Endometrial microvascular endothelial cells (primary cell): ENCODE measurements around the gene CELSR3. TPM values are rescaled to one million over a fixed set of nuclear protein-coding genes. Genes with fewer than 3 reads are reported as not detected.

ENCODE experiments used
- in situ Hi-C: cut with HindIII; loops from 2 replicates; pipeline ENCODE4 v1.10.0; 2017; ENCODE audit warnings: low sequenced_read_pairs, low pct_unique_long_range_greater_than_20kb; ENCODE audit errors: inconsistent ontology term
- total RNA-seq: library from RNA; depleted of rRNA; stranded (reverse); fragments of >200 nt; gene quantifications from one replicate; pipeline ENCODE4 v1.2.3, GENCODE V29; 2015; ENCODE audit errors: inconsistent ontology term

Gene CELSR3
- total RNA-seq, 1 donor from 2014 or later = 1.0 TPM

- in situ Hi-C loops = no loop called here
Measured at GRCh38 chr3:48664929-48665328, 2.2 kb upstream of the CELSR3 start.

- in situ Hi-C loops = no loop called here
Measured at GRCh38 chr3:48664313-48664644, 1.6 kb upstream of the CELSR3 start.

- in situ Hi-C loops = no loop called here
Measured at GRCh38 chr3:48663489-48664312, 1.0 kb upstream of the CELSR3 start.

DNA sequence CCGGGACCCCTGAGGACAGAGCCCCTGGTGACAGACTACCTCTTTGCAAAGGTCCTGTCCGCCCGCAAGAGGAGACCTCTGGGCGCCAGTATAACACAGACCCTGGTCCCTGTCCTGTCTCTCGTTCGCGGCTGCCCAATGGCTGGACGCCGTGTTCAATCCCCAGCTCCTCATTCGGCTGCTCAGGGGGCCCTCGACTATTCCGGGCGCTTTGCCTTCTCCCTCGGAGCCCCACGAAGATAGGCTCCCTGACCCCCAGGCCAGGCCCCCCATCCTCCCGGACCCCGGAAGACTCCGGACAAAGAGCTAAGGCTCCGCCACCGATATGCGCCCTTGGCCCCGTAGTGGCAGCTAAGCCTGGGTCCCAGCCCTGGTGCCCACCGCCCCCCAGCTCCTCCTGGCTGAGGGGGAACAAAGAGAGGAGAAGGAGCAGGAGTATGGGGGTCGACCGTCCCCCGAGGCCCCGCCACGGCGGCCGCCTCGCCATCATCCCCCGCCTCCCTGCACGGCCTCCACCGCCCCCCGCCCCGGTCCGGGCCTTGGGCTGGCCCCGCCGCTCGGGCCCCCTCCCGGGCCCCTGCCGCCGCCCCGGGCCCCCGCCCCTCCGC, 437 bp downstream of the CELSR3 start:
- in situ Hi-C loops = no loop called here

- in situ Hi-C loops = no loop called here
Measured at GRCh38 chr3:48661501-48662144, 1.1 kb downstream of the CELSR3 start.

DNA sequence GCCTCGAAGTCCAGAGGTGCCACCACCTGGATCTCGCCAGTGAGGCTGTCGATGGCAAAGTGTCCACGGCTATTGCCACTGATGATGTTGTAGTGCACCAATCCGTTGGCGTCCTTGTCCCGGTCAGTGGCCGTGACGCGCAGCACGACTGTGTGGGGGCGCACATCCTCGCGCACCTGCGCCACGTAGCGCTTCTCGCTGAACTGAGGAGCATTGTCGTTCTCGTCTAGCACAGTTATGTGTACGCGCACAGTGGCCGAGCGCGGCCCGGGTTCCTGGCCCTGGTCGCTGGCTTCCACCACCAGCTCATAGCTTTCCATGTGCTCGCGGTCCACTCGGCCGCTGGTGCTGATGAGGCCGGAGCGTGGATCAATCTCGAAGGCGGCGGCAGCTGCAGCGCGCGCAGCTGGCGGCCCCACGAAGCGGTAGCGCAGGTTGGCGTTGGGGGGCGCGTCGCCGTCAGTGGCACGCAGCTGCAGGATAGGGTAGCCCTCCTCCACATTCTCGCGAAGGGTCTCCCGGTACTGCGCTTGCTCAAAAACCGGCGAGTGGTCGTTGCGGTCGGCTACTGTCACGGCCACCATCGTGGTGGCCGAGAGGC, 1.8 kb downstream of the CELSR3 start:
- in situ Hi-C loops = no loop called here

DNA sequence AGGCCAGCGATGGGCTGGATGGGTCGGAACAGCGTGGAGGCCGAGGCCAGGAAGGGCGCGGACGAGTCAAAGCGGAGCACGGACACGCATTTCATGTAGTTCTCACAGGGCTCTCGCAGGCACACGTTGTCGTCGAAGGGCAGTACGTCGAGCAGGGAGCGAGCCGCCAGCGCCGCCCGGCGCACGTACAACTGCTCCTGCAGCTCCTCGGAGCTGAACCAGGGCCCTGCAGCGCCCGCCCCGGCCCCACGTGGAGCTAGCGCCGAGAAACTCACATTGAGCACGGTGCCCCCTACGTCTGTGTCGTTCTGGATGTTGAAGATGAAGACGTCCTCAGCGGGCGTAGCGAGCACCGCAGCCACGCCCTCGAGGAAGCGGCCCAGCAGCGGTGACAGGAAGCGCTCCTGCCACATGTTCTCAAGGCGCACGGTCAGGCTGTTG, 5.8 kb downstream of the CELSR3 start:
- in situ Hi-C loops = no loop called here

- in situ Hi-C loops = no loop called here
Measured at GRCh38 chr3:48656061-48656840, 6.4 kb downstream of the CELSR3 start.

DNA sequence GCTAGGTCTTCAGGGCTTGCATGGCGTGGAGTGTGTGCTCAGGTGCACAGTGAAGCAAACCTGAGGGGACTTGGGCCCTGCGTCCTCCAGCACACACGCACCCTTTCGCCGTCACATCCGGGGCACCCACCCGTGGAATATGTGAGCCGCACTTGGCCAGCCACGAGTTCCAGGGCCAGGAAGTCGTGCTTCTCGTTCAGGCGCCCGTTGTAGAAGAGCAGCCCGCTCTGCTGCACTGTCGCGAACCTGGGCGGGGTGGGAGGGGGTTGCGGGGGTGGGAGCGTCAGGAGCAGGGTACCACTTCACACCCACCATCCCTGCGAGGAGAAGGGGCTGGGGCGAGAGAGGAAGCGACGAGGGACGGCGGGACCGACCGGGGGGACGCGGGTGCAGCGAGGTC, 7.1 kb downstream of the CELSR3 start:
- in situ Hi-C loops = no loop called here

- in situ Hi-C loops = no loop called here
Measured at GRCh38 chr3:48655063-48655462, 7.6 kb downstream of the CELSR3 start.

DNA sequence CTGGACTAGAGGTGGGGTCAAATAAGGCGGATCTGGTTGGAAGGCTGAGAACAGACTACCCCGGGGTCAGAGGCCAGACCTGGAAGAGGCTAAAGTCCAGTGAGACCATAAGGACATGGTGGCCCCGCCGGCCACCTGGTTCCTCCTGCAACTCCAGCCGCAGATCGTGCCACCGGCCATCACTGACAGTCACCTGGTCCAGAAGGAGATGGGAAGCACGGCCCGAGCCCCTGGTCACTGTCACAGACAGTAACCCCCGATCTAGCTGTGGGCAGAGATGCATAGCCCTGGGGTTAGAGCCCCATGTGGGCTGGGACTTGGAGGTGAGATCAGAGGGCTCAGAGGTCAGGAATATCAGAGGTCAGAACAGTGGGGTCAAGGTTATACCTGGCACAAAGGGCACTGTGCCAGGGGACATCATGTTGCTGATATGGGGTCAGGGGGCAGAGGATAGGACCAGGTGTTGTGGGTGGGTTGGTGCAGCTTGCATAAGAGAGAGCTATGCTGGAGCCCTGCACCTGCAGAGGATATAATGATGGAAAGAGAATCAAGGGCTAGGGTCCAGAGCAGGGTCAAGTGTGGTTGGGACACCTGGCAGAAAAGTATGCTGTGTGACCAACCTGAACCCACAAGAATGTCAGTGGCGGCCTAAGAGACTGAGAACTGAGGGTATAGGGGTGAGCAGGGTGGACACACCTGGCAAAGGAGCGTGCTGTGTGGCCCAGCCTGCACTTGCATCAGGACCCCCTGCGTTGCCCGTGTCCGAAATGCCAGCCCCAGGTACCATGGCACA, 9.6 kb downstream of the CELSR3 start:
- in situ Hi-C loops = no loop called here

DNA sequence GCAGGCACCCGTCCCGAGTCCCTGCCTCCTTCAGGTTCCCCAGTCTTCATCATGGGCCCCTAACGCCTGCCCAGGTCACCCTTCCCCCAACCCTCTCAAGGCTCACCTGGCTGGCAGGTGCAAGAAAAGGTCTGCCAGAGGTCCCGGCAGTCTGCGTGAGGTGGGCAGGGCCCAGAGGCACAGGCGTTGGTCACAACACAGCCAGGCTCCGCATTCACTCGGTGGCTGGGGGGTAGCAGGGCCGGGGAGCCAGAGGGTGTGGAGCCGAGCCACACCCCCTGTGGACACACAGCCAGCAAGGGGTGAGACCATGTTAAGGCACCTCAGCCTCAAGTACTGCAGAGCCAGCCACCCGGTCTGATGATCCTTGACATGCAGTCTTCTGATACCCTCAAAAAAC, 10.9 kb downstream of the CELSR3 start:
- in situ Hi-C loops = no loop called here

DNA sequence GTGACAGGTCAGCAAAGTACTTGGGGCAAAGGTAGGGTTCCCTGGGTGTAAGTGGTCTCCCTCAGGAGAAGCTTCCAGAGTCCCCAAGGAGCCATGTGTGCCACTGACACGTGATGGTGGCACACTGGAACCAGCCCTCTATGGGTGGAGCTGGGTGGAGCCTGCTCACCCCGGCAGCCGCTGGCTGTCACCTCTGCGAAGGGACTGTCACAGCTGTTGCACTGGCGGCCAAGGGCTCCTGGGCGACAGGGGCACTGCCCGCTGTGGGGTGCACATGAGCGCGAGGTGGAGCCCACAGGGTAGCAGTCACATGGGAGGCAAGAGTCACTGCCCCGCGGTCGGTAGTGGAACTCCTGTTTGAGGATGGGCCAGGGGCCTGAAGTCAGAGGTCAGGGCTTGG, 12.0 kb downstream of the CELSR3 start:
- in situ Hi-C loops = no loop called here

- in situ Hi-C loops = no loop called here
Measured at GRCh38 chr3:48648188-48648850, 14.4 kb downstream of the CELSR3 start.

DNA sequence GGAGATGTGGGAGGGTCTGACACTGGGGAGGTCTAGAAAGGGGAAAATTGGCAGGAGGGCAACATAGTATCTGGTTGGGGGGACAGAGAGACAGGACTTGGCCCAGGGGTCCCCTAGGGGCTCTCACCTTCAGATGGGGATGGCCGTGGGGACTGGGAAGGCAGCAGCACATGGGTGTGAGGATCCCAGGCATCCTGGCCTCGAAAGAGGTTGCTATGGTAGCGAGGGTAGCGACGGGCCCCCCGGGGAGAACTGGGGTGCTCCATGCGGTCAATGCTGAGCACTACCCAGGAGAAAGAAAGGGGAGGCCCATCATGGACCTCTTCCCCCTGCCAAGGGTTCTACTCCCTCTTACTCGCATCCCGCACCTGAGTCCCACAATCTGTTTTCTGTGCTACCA, 15.0 kb downstream of the CELSR3 start:
- in situ Hi-C loops = no loop called here

- in situ Hi-C loops = no loop called here
Measured at GRCh38 chr3:48644898-48645760, 17.6 kb downstream of the CELSR3 start.

DNA sequence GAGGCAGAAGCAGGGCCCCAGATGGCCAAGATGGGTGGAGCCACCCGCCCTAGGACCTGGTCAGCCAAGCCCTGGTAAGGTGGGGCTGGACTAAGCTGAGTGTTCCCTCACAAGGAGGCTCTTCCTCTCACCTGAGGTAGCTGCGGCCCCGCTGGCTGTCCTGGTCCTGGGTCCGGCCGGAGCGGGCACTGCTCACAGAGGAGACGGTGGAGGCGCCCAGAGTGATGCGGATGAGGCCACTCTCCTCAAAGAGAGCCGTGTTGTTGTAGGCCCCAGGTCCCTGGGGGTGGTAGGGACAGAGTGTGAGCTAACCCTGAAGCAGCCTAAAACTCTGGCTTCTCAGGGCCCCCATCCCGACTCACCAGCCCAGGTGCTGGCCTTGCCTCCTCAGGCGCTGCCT, 20.1 kb downstream of the CELSR3 start:
- in situ Hi-C loops = no loop called here
